ENCODE data around the gene BSN. TPM values are rescaled to one million over a fixed set of nuclear protein-coding genes. Genes with fewer than 3 reads are reported as not detected.

Gene BSN
- total RNA-seq, 2 experiments from 2014 or later = 0.03 to 0.27 TPM

GRCh38 chr3:49671291-49672288 is 117.3 kb downstream of the BSN start:
- H3K36me3 ChIP-seq (ENCODE audit: insufficient read depth, low read length) = peaks cover 10% of the 10 kb centered on the region
- CTCF ChIA-PET (ENCODE audit: unreplicated experiment) = interaction anchor here (1.6 kb wide), 2 partner anchors 132 to 134 kb away, joined by 5 to 6 read pairs; no protein-coding TSS in a partner anchor
- H3K9me2 ChIP-seq (ENCODE audit: insufficient read depth, low read length) = no peaks in the 10 kb centered on the region
- no peaks in the 10 kb centered on the region for H4K20me1 ChIP-seq (ENCODE audit: insufficient read depth, low read length)
- peaks cover 17% of the 10 kb centered on the region for H3K4me1 ChIP-seq (ENCODE audit: insufficient read depth, low read length, poor library complexity, severe bottlenecking)
- H3K9me3 ChIP-seq (ENCODE audit: low read length) = no peaks in the 10 kb centered on the region
- peaks cover 8% of the 10 kb centered on the region; the same call in 1 of the 2 replicates for H3K79me2 ChIP-seq (ENCODE audit: insufficient read depth, low read depth, low read length)
- BruUV-seq (replicated peaks) = TSS peak; percentile 56
- H2AFZ ChIP-seq (ENCODE audit: low read length) = no peak overlapping the region
- H3K4me2 ChIP-seq (ENCODE audit: low read length) = peak overlapping the region; percentile 52
- POLR2A ChIA-PET = interaction anchor here (0.6 to 2.8 kb wide), 6 partner anchors 19 to 643 kb away, joined by 3 to 18 read pairs (median 3); no protein-coding TSS in a partner anchor
- DNase-seq (ENCODE audit: low spot score) = peak; percentile 78
- intact Hi-C loops (cut with micrococcal nuclease; ENCODE audit: unreplicated experiment) = loop anchor here (1.0 to 5.0 kb wide), 3 partner anchors 132 to 579 kb away; partner anchors contain the start of genes QRICH1 and USP4
- H3K4me3 ChIP-seq (ENCODE audit: low read depth, low read length, poor library complexity, severe bottlenecking) = peak overlapping the region; percentile 5
- no peak for TF ChIP-seq EZH2phosphoT487 (IDR thresholded peaks at IDR 0.05; ENCODE audit: borderline replicate concordance, low read depth, low read length)
- TF ChIP-seq CTCF (conservative IDR thresholded peaks at IDR 0.05; ENCODE audit: low read length) = peak; percentile 89
- H3K27ac ChIP-seq (ENCODE audit: low read depth, low read length, poor library complexity, severe bottlenecking) = peak overlapping the region; percentile 19

GRCh38 chr3:49673121-49673714 is 118.9 kb downstream of the BSN start:
- ChIA-PET POLR2A (interaction anchor here (0.6 to 2.8 kb wide), 4 partner anchors 133 to 508 kb away, joined by 3 to 18 read pairs (median 5); partner anchors contain the start of gene USP4), CTCF (ENCODE audit: unreplicated experiment) (interaction anchor here (1.4 kb wide), 1 partner anchor 134 kb away, joined by 10 read pairs; no protein-coding TSS in a partner anchor)
- Histone ChIP-seq H3K4me2 (ENCODE audit: low read length) (peak overlapping the region; percentile 83), H3K9me3 (ENCODE audit: low read length) (no peaks in the 10 kb centered on the region), H3K27ac (ENCODE audit: low read depth, low read length, poor library complexity, severe bottlenecking) (peak overlapping the region; percentile 84), H4K20me1 (ENCODE audit: insufficient read depth, low read length) (no peaks in the 10 kb centered on the region), H3K4me1 (ENCODE audit: insufficient read depth, low read length, poor library complexity, severe bottlenecking) (peaks cover 17% of the 10 kb centered on the region), H3K4me3 (ENCODE audit: low read depth, low read length, poor library complexity, severe bottlenecking) (peak overlapping the region; percentile 89), H3K9me2 (ENCODE audit: insufficient read depth, low read length) (no peaks in the 10 kb centered on the region), H3K79me2 (ENCODE audit: insufficient read depth, low read depth, low read length) (peaks cover 8% of the 10 kb centered on the region; the same call in 1 of the 2 replicates), H2AFZ (ENCODE audit: low read length) (peak overlapping the region; percentile 53; the same call in 1 of the 2 replicates), H3K36me3 (ENCODE audit: insufficient read depth, low read length) (peaks cover 25% of the 10 kb centered on the region)
- no TSS peak for BruUV-seq (replicated peaks)
- TF ChIP-seq CTCF (conservative IDR thresholded peaks at IDR 0.05; ENCODE audit: low read length) (no peak), EZH2phosphoT487 (IDR thresholded peaks at IDR 0.05; ENCODE audit: borderline replicate concordance, low read depth, low read length) (no peak)
- peak; percentile 51 for DNase-seq (ENCODE audit: low spot score)
- intact Hi-C loops (cut with micrococcal nuclease; ENCODE audit: unreplicated experiment) = loop anchor here (5.0 kb wide), 2 partner anchors 331 to 581 kb away; partner anchors contain the start of genes QRICH1 and USP4

Measured in OCI-LY7 (cell line).